GM18499 (cell line): Measurements from ENCODE around the gene FAH.

Source experiments
- ATAC-seq: cut with Tn5 transposase; IDR thresholded peaks from one replicate; pipeline ENCODE4 v1.9.1; 2021; ENCODE audit warnings: moderate number of reproducible peaks; ENCODE audit not compliant: insufficient read depth, unreplicated experiment

The FAH gene

DNA sequence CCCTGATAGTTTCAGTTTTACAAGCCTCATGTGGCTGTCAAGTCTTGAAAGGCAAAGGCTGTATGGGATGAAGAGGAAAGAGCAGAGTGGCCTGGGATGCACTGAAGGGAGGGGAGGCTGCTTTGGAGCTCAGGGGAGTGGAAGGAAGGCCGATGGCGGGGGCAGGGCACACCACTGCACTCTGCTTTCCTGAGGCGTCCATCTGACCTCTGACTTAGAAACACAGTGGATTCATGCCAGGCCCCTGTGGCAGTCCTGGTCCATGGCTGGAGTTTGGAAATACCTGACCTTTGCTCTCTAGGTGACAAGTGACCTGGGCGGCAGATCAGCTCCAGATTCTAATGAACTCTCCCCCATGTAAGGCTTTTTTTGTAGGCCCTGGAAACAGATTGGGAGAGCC is 19.0 kb downstream of the FAH start:
- no peak for ATAC-seq

DNA sequence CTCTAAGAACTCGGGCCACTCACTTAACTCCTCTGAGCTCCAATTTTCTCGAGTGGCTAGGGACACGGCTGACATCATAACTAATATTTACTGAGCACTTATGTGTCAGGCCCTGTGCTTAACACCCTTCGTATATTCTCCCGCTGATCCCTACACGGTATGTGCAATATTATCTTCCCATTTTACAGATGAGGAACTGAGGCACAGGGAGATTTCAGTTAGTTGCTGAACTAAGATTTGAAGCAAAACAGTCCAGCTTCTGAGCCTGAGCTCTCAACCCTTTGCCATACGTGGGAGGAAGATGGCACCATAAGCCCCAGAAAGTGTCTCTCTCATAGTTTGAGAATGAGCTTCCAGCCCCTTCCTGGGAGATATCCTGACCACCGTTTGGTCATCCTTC is 19.6 kb downstream of the FAH start:
- ATAC-seq, result no peak

DNA sequence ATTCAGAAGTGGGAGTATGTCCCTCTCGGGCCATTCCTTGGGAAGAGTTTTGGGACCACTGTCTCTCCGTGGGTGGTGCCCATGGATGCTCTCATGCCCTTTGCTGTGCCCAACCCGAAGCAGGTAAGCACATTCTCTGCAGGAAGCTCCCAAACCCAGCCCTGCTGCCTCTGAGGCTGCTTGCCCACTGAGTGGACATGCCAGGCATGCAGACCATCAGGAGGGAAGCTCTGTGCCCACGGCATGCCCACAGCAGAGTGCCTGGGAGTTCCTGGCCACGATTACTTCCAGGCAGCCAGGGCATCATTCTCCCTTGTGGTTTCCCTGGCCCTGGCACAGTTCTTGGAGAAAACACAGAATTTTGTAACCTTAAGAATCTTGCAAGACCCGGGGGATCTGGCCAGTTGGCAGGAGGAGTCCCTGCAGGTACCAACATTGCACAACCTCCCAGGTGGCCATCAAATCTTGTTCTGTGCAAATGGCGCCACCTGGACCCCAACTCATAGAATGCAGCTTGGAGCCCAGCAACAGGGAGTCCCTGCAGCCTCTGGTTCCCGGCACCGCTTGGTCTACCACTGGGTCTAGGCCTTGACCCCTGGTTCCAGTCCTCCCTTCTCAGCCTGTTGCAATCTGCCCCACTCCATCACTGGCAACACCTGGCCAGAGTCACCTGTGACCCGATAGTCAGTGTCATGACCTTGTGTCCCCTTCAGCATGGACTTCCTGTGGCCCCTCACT is 20.4 kb downstream of the FAH start:
- no peak for ATAC-seq

GRCh38 chr15:80174017-80174746 is 21.4 kb downstream of the FAH start:
- no peak for ATAC-seq

- no peak for ATAC-seq
Measured at GRCh38 chr15:80175436-80175835, 22.6 kb downstream of the FAH start.

GRCh38 chr15:80176443-80176842 is 23.6 kb downstream of the FAH start:
- no peak for ATAC-seq

- no peak for ATAC-seq
Measured at GRCh38 chr15:80177156-80177555, 24.4 kb downstream of the FAH start.

DNA sequence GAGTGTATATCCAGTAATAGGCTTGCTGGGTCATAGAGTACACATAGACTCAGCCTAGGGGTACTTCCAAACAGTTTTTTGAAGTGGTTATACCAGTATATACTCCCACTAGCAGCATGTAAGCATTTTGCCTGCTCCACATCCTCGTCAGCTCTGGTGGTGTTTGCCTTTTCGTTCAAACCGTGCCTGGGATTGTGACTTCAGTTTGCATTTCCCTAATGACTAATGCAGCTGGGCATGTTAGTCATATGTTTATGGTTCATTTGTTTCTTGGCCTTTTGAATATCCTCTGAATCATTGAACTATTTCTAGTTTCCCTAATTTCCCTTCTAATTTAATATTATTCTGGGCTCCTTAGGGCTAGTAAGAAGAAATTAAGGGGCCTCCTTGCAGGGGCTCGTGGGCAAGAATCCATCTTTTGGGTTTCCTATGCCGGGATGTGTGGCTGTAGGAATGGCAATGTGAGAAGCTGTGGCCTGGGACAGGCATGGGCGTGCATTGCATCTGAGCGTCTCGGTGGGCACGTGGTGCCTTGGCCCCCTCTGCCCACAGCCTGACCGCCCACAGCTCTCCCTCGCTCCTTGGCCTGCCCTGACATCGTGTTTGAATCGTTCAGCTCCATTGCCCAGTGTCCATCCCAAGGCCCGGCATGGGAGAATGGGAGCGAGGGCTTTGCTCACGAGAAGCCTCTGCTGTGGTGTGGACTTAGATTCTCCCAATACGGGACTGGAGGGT is 26.4 kb downstream of the FAH start:
- no peak for ATAC-seq

GRCh38 chr15:80179935-80180334 is 27.1 kb downstream of the FAH start:
- no peak for ATAC-seq

DNA sequence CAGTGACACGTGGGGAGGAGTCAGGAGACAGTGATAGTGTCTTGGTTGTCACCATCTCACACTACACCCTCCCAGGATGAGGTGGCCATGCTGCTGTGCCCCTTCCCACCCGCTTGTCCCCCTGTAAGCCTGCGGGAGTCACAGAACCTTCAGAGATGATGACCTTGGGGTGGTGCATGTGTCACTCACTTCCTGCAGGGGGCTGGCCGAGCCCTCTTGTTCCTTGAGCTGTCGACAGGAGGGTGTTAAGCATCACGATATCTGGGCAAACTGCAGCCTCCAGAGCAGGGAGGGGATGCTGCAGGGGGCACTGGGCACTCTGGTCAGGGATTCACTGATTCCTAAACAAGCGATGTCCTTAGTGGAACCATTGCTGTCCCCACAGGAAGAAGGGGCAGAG is 27.7 kb downstream of the FAH start:
- ATAC-seq, result no peak

GRCh38 chr15:80180986-80181385 is 28.2 kb downstream of the FAH start:
- ATAC-seq, result no peak

- no peak for ATAC-seq
Measured at GRCh38 chr15:80182611-80183261, 29.9 kb downstream of the FAH start.

DNA sequence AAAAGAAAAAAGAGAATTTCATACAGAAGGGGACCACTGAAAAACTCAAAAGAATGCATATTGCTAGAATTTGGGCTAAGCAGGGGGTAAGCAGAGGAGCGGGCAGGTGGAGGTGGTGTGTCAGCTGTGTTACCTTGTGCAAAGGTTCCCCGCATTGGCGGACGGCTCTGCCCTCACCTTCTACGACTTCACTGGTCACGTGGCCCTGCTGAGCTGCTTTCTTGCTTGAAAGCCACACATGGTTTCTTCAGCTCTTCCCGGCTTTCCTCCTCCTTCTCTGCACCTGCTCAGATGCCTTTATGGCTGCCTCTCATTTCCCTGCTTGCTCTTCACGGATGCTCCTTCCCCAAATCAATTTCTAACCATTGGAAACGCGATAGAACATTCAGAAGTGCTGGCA is 30.5 kb downstream of the FAH start:
- no peak for ATAC-seq

- no peak for ATAC-seq
Measured at GRCh38 chr15:80183886-80184285, 31.1 kb downstream of the FAH start.

DNA sequence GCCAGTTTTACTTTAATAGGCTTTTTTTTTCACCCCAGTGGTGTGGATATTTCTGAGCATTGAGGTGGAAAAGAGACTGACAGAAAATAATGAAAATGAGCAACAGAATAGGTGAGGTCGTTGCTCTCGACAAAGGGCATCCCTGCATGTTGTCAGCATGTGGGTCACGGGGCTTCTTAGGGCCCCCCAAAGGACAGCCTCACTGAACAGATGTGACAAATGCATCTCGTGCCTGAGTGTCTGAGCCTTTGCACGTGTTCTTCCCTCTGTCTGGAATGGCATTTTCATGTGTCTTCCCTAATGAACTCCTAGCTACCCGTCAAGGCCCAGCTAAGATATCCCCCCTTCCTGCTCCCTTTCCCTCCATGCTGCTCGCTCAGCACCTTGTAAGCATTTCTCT is 31.8 kb downstream of the FAH start:
- no peak for ATAC-seq

DNA sequence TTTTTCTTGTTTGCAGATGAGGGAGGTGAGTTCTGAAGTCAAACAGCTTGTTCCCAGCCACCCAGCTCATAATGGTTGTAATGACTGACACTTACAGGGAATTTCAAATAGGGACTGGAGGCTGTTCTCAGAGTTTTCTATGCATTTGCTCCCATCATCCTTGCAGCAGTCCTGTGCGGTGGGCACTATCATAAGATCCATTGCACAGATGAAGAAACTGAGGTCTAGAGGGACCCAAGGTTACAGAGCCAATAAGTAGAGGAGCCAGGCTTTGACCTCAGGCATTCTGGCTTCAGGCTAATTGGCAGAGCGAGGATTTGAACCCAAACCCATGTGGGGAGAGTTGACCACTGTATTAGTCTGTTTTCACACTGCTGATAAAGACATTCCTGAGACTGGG is 32.4 kb downstream of the FAH start:
- ATAC-seq, result no peak

- ATAC-seq, result no peak
Measured at GRCh38 chr15:80186066-80186465, 33.3 kb downstream of the FAH start.

- no peak for ATAC-seq
Measured at GRCh38 chr15:80186597-80186996, 33.8 kb downstream of the FAH start.

- no peak for ATAC-seq
Measured at GRCh38 chr15:80188251-80188650, 35.5 kb downstream of the FAH start.

DNA sequence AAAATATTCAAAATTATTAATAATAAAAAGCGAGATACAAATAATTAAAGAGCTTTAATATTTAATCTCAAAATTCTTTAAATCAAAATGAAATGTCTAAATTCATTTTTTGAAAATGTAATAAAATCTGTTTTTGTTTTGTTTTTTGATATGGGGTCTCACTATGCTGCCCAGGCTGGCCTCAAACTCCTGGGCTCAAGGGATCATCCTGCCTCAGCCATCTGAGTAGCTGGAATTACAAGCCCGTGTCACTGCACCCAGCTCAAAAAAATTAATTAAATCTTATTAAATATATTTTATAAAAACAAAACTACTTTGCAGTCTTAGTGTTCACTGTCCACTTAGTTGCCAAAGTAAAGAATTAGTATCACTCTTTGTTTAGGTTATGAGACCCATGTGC is 38.4 kb downstream of the FAH start:
- no peak for ATAC-seq
